ENCODE measurements around the gene ZNF280D. TPM values are rescaled to one million over a fixed set of nuclear protein-coding genes. Genes with fewer than 3 reads are reported as not detected.
"Not testable (repeated sequence)": the region's sequence is repeated elsewhere in the genome, so short reads cannot be mapped to it uniquely, and the experiment has no call there.

Gene ZNF280D
- total RNA-seq, 1 donor from 2014 or later: 18.8 TPM

GRCh38 chr15:56718560-56718959 is 14.7 kb downstream of the ZNF280D start:
- DNase-seq (ENCODE audit: extremely low read depth, low read depth, low spot score): no peak

DNA sequence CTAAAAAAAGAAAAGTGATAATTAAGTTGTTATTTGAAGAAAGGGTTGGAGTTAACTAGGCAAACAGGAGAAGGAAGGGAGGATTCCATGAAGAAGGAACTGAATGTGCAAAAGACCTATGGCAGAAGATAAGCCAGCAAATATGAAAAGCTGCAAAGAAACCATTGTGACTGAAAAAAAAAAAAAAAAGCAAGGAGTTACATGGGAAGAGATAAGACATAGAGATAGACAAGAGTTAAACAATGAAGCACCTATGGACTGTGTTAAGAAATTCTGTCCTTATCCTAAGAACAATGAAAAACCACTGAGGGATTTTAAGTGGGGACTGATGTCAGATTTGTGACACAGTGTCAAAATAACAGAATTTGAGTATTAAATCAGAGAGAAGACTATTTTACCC is 17.0 kb downstream of the ZNF280D start:
- DNase-seq (ENCODE audit: extremely low read depth, low read depth, low spot score): no peak

DNA sequence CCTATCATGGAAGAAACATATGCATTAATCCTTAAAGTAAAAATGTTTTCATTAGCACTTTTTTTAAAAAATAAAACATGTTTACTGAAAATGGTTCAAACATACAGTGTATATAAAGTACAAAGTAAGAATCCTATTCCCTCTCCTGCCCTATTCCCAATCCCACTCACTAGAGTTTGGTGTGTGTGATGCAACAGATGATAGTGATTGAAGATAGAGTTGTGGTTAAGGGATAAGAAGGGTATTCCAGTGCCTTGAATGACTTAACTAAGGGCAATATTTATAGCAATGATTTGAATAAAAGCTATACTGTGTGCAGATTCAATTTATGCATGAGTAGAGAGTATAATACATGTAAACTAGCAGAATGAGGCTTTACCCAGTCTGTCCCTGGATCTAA is 18.1 kb downstream of the ZNF280D start:
- no peak for DNase-seq (ENCODE audit: extremely low read depth, low read depth, low spot score)

- DNase-seq (ENCODE audit: extremely low read depth, low read depth, low spot score): not testable (repeated sequence)
These were observed 23.8 kb downstream of the ZNF280D start for GRCh38 chr15:56709502-56709901.

GRCh38 chr15:56699743-56700142 is 33.6 kb downstream of the ZNF280D start:
- no peak for DNase-seq (ENCODE audit: extremely low read depth, low read depth, low spot score)

DNA sequence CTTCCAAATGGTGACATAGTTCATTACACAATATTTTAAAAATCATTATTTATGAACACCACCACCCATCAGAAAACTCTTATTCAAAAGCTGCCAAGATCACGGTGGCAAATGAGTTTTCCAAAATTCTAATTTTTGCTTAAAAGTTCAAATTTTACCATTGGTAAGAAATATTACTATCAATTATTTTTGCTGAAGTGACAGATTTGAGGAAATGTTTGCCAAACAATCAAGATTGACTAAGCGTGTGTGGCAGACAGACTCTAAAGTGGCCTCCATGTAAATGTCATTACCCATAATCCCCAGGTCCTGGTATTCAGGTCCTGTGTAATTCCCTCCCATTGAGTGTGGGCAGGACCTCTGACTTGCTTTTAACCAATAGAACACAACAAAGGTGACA is 35.0 kb downstream of the ZNF280D start:
- no peak for DNase-seq (ENCODE audit: extremely low read depth, low read depth, low spot score)

GRCh38 chr15:56693761-56694160 is 39.5 kb downstream of the ZNF280D start:
- no peak for DNase-seq (ENCODE audit: extremely low read depth, low read depth, low spot score)

- DNase-seq (ENCODE audit: extremely low read depth, low read depth, low spot score): no peak
These were observed 42.6 kb downstream of the ZNF280D start for GRCh38 chr15:56690733-56691132.

GRCh38 chr15:56683908-56684307 is 49.4 kb downstream of the ZNF280D start:
- DNase-seq (ENCODE audit: extremely low read depth, low read depth, low spot score): no peak

DNA sequence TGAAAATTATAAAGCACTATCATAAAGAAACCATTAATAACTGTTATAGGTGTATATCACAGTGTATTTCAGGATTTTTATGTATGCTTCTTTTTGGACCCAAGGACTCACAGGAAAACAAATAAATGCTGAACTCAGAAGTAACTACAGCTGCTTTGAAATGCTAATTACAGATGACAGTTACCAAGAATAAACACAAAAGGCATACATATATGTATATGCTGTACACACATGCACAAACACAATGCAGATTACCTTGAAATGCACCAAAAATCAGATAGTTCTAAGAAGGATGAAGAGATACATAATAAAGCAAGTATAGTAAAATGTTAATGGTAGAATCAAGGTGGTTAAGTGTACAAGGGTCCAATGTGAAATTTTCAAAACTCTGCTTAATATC is 52.2 kb downstream of the ZNF280D start:
- no peak for DNase-seq (ENCODE audit: extremely low read depth, low read depth, low spot score)

DNA sequence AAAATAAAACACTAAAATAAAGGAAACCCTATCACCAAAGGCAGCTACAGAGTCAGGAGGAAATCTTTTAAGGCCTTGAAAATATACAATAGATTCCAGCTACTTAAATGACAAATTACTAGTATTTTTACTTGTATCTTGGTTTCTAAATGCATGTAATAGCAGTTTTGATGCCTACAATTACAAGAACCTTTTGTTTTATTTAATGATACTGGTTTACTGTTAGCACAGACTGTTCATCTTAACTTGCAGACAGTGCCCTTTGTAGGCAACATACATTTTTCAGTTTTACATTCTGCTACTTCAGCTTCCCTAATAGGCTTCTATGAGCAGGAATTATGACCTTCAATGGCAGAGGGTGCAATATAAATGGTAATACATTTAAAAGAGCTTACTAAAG is 54.1 kb downstream of the ZNF280D start:
- DNase-seq (ENCODE audit: extremely low read depth, low read depth, low spot score): no peak

GRCh38 chr15:56678571-56678970 is 54.7 kb downstream of the ZNF280D start:
- DNase-seq (ENCODE audit: extremely low read depth, low read depth, low spot score): no peak

DNA sequence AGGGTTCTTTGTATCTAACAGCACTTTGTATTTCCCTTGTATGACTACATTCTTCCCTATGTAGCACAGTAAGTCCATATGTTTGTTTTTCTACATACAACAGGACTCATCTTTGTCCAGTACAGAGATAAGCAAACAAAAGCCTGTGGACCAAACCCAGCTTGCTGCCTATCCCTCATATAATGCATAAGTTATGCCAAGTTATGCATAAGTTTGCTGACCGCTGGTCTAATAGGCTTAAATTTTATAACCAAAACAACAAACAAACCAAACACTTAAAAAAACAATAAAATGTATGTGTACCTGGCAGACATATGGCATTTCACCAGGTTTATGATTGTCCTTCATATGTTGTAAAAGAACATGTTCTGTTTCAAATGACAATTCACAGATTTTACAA is 56.0 kb downstream of the ZNF280D start:
- DNase-seq (ENCODE audit: extremely low read depth, low read depth, low spot score): no peak

- no peak for DNase-seq (ENCODE audit: extremely low read depth, low read depth, low spot score)
These were observed 57.4 kb downstream of the ZNF280D start for GRCh38 chr15:56675930-56676329.

GRCh38 chr15:56674857-56675256 is 58.5 kb downstream of the ZNF280D start:
- no peak for DNase-seq (ENCODE audit: extremely low read depth, low read depth, low spot score)

- no peak for DNase-seq (ENCODE audit: extremely low read depth, low read depth, low spot score)
These were observed 60.6 kb downstream of the ZNF280D start for GRCh38 chr15:56672721-56673120.

DNA sequence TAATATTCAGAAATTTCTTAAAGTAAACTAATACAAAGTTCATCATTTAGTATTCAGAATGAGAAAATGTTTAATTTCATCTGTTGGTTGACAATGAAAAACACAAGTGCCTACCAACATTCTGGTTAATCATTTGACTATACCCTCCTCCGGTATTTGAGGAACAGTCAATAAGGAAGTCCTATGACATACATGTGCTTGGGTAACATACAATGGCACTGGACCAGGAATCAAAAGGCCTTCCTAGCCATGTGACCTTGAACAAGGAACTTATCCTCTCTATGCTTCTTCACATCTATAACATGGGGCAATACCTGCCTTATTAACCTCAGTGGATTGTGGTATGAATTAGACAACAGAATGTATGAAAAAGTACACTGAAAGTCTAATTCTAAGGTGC is 65.8 kb downstream of the ZNF280D start:
- DNase-seq (ENCODE audit: extremely low read depth, low read depth, low spot score): no peak

DNA sequence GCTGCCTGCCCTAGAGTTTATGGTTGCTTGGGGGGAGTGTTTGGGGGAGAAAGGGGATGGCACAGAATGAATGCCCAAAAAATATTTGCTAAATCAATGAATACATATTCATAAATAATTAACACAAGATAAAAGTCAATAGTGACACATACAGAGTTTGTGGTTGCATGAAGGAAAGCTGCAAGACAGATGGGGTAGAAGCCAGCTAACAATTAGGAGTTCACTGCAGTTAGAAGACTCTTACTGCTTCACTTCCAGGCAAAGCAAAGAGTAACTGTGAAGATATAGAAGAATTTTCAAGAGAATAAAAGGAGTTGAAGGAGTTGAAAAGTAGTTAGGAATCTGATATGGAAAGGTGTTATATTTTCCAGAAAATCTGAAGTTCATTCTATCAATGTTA is 72.4 kb downstream of the ZNF280D start:
- DNase-seq (ENCODE audit: extremely low read depth, low read depth, low spot score): no peak

GRCh38 chr15:56659197-56659596 is 74.1 kb downstream of the ZNF280D start:
- DNase-seq (ENCODE audit: extremely low read depth, low read depth, low spot score): no peak

- no peak for DNase-seq (ENCODE audit: extremely low read depth, low read depth, low spot score)
These were observed 78.7 kb downstream of the ZNF280D start for GRCh38 chr15:56654624-56655023.

DNA sequence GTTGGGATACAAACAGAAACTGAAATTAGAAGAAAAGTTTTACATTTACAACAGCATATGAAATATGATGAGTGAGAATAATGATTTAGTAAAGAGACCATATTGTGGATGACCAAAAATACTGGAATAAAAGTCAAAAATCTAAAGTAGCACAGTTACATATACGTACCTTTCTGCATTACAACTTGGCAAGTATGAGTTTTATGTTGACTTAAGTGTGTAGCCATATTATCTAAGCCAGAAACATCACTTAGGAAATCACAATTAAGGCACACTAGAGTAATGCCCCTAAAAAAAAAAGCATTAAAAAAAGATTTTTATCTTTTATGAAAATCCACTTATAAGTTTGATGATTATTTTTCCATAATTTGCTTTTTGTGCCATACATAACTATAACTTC is 79.1 kb downstream of the ZNF280D start:
- no peak for DNase-seq (ENCODE audit: extremely low read depth, low read depth, low spot score)

GRCh38 chr15:56653787-56654186 is 79.5 kb downstream of the ZNF280D start:
- DNase-seq (ENCODE audit: extremely low read depth, low read depth, low spot score): no peak

GRCh38 chr15:56653107-56653506 is 80.2 kb downstream of the ZNF280D start:
- no peak for DNase-seq (ENCODE audit: extremely low read depth, low read depth, low spot score)

DNA sequence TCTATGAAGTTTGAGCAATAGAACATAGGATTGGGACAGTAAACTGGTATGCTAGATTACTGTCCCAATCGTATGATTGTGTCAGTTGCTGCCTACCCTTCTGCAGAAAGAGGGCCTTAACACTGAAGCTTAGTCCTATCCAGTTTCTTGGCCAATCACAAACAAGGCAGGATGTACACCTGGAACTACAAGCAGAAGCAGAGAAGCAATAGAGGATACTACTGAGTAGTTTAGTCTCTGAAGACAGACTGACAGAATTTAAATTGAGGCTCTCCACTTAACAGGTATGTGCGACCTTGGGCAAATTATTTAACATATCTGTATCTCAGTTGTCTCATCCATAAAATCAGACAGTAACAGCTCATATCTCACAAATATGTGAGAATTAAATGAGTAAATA is 85.0 kb downstream of the ZNF280D start:
- no peak for DNase-seq (ENCODE audit: extremely low read depth, low read depth, low spot score)

Measured in glomerular endothelial cell (primary cell).